ENCODE data around the gene DBP.

The DBP gene

DNA sequence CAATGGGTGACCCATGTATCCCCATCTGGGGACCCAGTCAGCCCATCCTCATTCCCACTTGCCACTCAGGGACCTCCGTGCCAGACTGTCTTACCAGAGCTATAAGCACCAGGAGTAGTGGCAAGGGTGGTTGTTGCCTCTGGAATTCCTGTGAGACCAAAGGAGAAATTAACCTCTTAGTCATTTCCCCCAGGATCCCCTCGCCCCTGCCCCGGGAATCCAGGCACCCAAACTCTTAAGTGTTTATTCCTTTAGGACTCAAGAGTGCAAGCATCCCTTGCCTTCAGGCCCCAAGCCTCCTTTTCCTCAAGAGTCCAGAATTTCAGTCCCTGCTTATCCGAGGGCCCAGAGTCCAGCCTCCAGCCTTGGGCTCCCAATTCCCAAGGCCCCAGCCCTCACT, 26.5 kb upstream of the DBP start:
- Histone ChIP-seq H4K20me1 (ENCODE audit: insufficient read depth, low read length) (no peaks in the 10 kb centered on the region), H3K4me1 (ENCODE audit: insufficient read depth, low read length, severe bottlenecking) (no peaks in the 10 kb centered on the region), H3K9me2 (ENCODE audit: low read depth, low read length) (no peaks in the 10 kb centered on the region), H2AFZ (ENCODE audit: low read length) (no peak overlapping the region), H3K9me3 (ENCODE audit: low read length) (no peaks in the 10 kb centered on the region), H3K79me2 (ENCODE audit: insufficient read depth, low read length) (no peaks in the 10 kb centered on the region), H3K4me3 (ENCODE audit: low read depth, low read length, poor library complexity, severe bottlenecking) (no peak overlapping the region), H3K9ac (ENCODE audit: low read length) (no peak overlapping the region), H3K4me2 (ENCODE audit: low read length) (no peak overlapping the region), H3K27me3 (ENCODE audit: insufficient read depth, low read length) (no peaks in the 10 kb centered on the region), H3F3A (ENCODE audit: insufficient read depth, low read length) (no peaks in the 10 kb centered on the region), H3K27ac (ENCODE audit: low read depth, low read length, poor library complexity, severe bottlenecking) (no peak overlapping the region), H3K36me3 (ENCODE audit: insufficient read depth, low read length) (no peaks in the 10 kb centered on the region)
- TF ChIP-seq EZH2 (IDR thresholded peaks at IDR 0.05; ENCODE audit: borderline replicate concordance, low read length): no peak
- TF ChIP-seq, protein P1, sequence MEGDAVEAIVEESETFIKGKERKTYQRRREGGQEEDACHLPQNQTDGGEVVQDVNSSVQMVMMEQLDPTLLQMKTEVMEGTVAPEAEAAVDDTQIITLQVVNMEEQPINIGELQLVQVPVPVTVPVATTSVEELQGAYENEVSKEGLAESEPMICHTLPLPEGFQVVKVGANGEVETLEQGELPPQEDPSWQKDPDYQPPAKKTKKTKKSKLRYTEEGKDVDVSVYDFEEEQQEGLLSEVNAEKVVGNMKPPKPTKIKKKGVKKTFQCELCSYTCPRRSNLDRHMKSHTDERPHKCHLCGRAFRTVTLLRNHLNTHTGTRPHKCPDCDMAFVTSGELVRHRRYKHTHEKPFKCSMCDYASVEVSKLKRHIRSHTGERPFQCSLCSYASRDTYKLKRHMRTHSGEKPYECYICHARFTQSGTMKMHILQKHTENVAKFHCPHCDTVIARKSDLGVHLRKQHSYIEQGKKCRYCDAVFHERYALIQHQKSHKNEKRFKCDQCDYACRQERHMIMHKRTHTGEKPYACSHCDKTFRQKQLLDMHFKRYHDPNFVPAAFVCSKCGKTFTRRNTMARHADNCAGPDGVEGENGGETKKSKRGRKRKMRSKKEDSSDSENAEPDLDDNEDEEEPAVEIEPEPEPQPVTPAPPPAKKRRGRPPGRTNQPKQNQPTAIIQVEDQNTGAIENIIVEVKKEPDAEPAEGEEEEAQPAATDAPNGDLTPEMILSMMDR (IDR thresholded peaks at IDR 0.05; ENCODE audit: low read length): no peak

DNA sequence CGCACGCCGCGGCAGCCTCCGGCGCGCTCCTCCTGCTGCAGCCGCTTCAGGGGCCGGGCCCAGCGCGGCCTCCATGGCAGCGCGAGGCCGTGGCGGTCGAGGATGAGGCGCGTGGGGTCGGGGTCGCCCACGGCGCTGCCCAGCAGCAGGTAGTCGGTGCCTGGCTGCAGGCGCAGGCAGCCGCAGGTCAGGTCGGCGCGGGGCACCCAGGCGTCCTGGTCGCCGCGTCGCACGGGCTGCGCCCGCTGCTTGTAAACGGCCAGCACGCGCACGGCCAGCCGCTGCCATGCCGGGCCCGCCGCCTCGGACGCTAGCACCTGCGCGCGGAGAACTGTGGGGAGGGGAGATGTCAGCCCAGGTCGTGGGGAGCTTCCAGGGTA, 24.5 kb upstream of the DBP start:
- no peaks in the 10 kb centered on the region for H3K9me2 ChIP-seq (ENCODE audit: low read depth, low read length)
- no peak overlapping the region for H2AFZ ChIP-seq (ENCODE audit: low read length)
- no peaks in the 10 kb centered on the region for H3K36me3 ChIP-seq (ENCODE audit: insufficient read depth, low read length)
- no peak for TF ChIP-seq EZH2 (IDR thresholded peaks at IDR 0.05; ENCODE audit: borderline replicate concordance, low read length)
- TF ChIP-seq, protein P1 (IDR thresholded peaks at IDR 0.05; ENCODE audit: low read length): no peak
- H3K27ac ChIP-seq (ENCODE audit: low read depth, low read length, poor library complexity, severe bottlenecking): no peak overlapping the region
- no peaks in the 10 kb centered on the region for H3K4me1 ChIP-seq (ENCODE audit: insufficient read depth, low read length, severe bottlenecking)
- no peak overlapping the region for H3K9ac ChIP-seq (ENCODE audit: low read length)
- no peaks in the 10 kb centered on the region for H3K27me3 ChIP-seq (ENCODE audit: insufficient read depth, low read length)
- H3K4me3 ChIP-seq (ENCODE audit: low read depth, low read length, poor library complexity, severe bottlenecking): no peak overlapping the region
- H3K79me2 ChIP-seq (ENCODE audit: insufficient read depth, low read length): no peaks in the 10 kb centered on the region
- no peaks in the 10 kb centered on the region for H3F3A ChIP-seq (ENCODE audit: insufficient read depth, low read length)
- H4K20me1 ChIP-seq (ENCODE audit: insufficient read depth, low read length): no peaks in the 10 kb centered on the region
- no peak overlapping the region for H3K4me2 ChIP-seq (ENCODE audit: low read length)
- H3K9me3 ChIP-seq (ENCODE audit: low read length): no peaks in the 10 kb centered on the region

DNA sequence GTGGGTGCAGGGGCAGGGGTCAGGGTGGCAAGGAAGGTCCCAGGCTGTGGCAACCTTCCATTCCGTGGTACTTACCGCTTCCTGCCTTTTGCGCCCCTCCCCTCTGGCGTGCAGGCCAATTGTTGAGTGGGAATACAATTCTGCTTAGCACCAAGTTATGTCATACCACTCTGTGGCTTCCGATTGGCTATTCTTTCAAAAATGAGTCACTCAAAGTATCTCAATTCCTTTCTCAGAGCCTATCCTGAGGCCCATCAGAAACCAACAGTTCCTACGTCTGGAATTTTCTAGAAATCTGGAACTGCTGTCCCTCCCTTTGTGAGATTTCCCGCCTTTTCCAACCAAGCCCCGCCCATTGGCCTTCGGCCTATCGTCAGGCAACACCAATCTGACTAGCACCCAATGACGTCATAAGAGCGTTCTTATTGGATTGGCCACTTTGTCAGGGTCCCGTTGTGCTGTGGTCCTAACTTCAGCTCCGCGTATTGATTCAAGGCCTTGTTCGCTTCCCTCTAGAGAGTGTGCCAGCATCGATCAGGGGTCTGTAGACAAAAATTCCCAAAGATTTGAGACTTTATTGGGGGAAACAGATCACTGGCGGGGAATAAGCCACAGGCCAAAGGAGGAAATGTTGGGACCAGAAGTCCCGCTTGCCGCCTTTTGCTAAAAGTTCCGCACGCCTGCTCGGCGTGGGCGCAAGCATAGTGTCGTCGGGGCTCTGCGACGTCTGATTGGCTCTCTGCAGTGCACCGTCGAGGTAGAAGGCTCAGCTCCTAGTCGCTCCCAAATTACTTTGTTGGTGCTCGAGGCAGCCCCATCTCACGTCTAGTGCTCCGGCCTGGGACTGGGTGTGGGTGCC, 23.9 kb upstream of the DBP start:
- Histone ChIP-seq H3K4me2 (ENCODE audit: low read length) (no peak overlapping the region), H3K9ac (ENCODE audit: low read length) (no peak overlapping the region)
- TF ChIP-seq EZH2 (IDR thresholded peaks at IDR 0.05; ENCODE audit: borderline replicate concordance, low read length): no peak
- TF ChIP-seq, protein P1 (IDR thresholded peaks at IDR 0.05; ENCODE audit: low read length): no peak

More for the DNA sequence above, 23.9 kb upstream of the DBP start:
- H3K79me2 ChIP-seq (ENCODE audit: insufficient read depth, low read length): no peaks in the 10 kb centered on the region
- H4K20me1 ChIP-seq (ENCODE audit: insufficient read depth, low read length): no peaks in the 10 kb centered on the region
- no peaks in the 10 kb centered on the region for H3K9me3 ChIP-seq (ENCODE audit: low read length)
- no peaks in the 10 kb centered on the region for H3K9me2 ChIP-seq (ENCODE audit: low read depth, low read length)
- H3K4me3 ChIP-seq (ENCODE audit: low read depth, low read length, poor library complexity, severe bottlenecking): no peak overlapping the region
- H3K4me1 ChIP-seq (ENCODE audit: insufficient read depth, low read length, severe bottlenecking): no peaks in the 10 kb centered on the region
- no peak overlapping the region for H3K27ac ChIP-seq (ENCODE audit: low read depth, low read length, poor library complexity, severe bottlenecking)
- no peak overlapping the region for H2AFZ ChIP-seq (ENCODE audit: low read length)
- H3F3A ChIP-seq (ENCODE audit: insufficient read depth, low read length): no peaks in the 10 kb centered on the region
- H3K27me3 ChIP-seq (ENCODE audit: insufficient read depth, low read length): no peaks in the 10 kb centered on the region
- H3K36me3 ChIP-seq (ENCODE audit: insufficient read depth, low read length): no peaks in the 10 kb centered on the region

Measured in OCI-LY1 (cell line).